ENCODE results near the gene KIF23.

DNA sequence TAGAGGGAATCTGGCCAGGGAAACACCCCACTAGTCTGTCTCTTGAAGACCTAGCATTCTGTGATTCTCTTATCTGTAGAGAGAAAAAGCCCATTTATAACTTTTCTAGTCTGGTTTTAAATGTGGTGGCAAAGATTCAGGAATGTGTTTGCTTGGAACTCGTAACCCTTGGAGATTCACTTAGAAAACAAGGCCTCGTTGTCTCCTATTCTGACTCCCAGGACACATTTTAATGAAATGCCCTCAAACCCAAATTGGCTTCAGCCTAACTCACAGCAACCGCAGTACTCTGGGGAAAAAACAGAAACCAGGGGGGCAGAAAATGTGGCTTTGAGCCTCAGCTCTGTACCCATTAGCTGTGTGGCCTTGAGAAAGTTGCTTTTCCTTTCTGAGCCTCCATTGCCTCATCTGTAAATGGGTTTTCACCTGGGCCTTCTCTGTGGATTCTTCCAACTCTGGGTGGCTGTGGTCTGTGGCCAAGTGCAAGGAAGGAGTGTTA, 75.0 kb downstream of the KIF23 start:
- TF ChIP-seq CTCF (optimal IDR thresholded peaks at IDR 0.05 in 1 of 3, IDR thresholded peaks at IDR 0.05 in 1 of 3, conservative IDR thresholded peaks at IDR 0.05 in 1 of 3; ENCODE audit: extremely low read depth in 1 of 3, insufficient read depth in 2 of 3, low read length in 3 of 3) (no peak), EZH2 (IDR thresholded peaks at IDR 0.05; ENCODE audit: low read length) (no peak)
